GM12874 (cell line): ENCODE data around the gene RTP3.
A peak's percentile ranks its signal among the peaks of the same experiment; 100 is the strongest.

Experiments used
- CTCF ChIP-seq: IDR thresholded peaks from 2 replicates; pipeline ENCODE4 v1.5.1; 2011; ENCODE audit warnings: low read depth, mild to moderate bottlenecking, control low read depth, low read length, moderate library complexity; ENCODE audit not compliant: insufficient read depth

The RTP3 gene

GRCh38 chr3:46485779-46486175 is 12.0 kb upstream of the RTP3 start:
- TF ChIP-seq CTCF, result no peak

- TF ChIP-seq CTCF, result peak; percentile 100
Measured at GRCh38 chr3:46488735-46489361, 8.9 kb upstream of the RTP3 start.

- TF ChIP-seq CTCF, result no peak
Measured at GRCh38 chr3:46489381-46489780, 8.4 kb upstream of the RTP3 start.

GRCh38 chr3:46489875-46490274 is 7.9 kb upstream of the RTP3 start:
- no peak for TF ChIP-seq CTCF

- TF ChIP-seq CTCF, result no peak
Measured at GRCh38 chr3:46490338-46491084, 7.3 kb upstream of the RTP3 start.

GRCh38 chr3:46491089-46492070 is 6.4 kb upstream of the RTP3 start:
- no peak for TF ChIP-seq CTCF
